Mesenchymal stem cell (in vitro differentiated cells and primary cell): ENCODE measurements around the gene ALKBH4.
A peak's percentile ranks its signal among the peaks of the same experiment; 100 is the strongest.

Experiments
- DNase-seq: peaks from one replicate; pipeline ENCODE4 v3.0.0-alpha.2; 2013
- H2AFZ ChIP-seq: one replicate; pipeline ENCODE4 v1.6.1; 2013; ENCODE audit warnings: low read depth, mild to moderate bottlenecking, control low read depth, inconsistent platforms, low read length, moderate library complexity
- H2AK5ac ChIP-seq: 2 replicates; pipeline ENCODE4 v1.6.1; 2013; ENCODE audit warnings: low read length, moderate library complexity, mild to moderate bottlenecking, inconsistent platforms; ENCODE audit not compliant: severe bottlenecking
- H2BK120ac ChIP-seq: one replicate; pipeline ENCODE4 v1.6.1; 2013; ENCODE audit warnings: low read depth, mild to moderate bottlenecking, inconsistent platforms, low read length, moderate library complexity
- H2BK12ac ChIP-seq, 2 experiments: one replicate each; pipeline ENCODE4 v1.6.1; 2013; ENCODE audit warnings: inconsistent platforms in 2 of 2, low read length in 2 of 2, mild to moderate bottlenecking in 2 of 2, moderate library complexity in 2 of 2, control low read depth in 1 of 2
- H2BK15ac ChIP-seq: one replicate; pipeline ENCODE4 v1.6.1; 2013; ENCODE audit warnings: mild to moderate bottlenecking, low read depth, inconsistent platforms; ENCODE audit not compliant: poor library complexity, severe bottlenecking
- H2BK5ac ChIP-seq: 2 replicates; pipeline ENCODE4 v1.6.1; 2013; ENCODE audit warnings: low read depth, mild to moderate bottlenecking, low read length, control low read depth, inconsistent platforms; ENCODE audit not compliant: poor library complexity, severe bottlenecking
- H3K14ac ChIP-seq, 2 experiments: one replicate each; pipeline ENCODE4 v1.6.1; 2013; ENCODE audit warnings: inconsistent platforms in 2 of 2, low read length in 2 of 2, control low read depth in 1 of 2, mild to moderate bottlenecking in 1 of 2, moderate library complexity in 1 of 2
- H3K18ac ChIP-seq, 2 experiments: one replicate each; pipeline ENCODE4 v1.6.1; 2013; ENCODE audit warnings: inconsistent platforms in 2 of 2, low read length in 2 of 2, control low read depth in 1 of 2, low read depth in 1 of 2, mild to moderate bottlenecking in 1 of 2
- H3K23ac ChIP-seq, 2 experiments: one replicate each; pipeline ENCODE4 v1.6.1; 2013; ENCODE audit warnings: inconsistent platforms in 2 of 2, low read length in 2 of 2, mild to moderate bottlenecking in 2 of 2, moderate library complexity in 2 of 2, control low read depth in 1 of 2
- H3K27ac ChIP-seq: 2 replicates; pipeline ENCODE4 v1.5.1; 2013; ENCODE audit warnings: mild to moderate bottlenecking, moderate library complexity, low read length, control low read depth, inconsistent platforms; ENCODE audit not compliant: poor library complexity, severe bottlenecking
- H3K27me3 ChIP-seq, 2 experiments: 2 replicates each; pipeline versions ENCODE4 v1.6.1 to v1.7.0; 2013; ENCODE audit warnings: low read length in 2 of 2, mild to moderate bottlenecking in 2 of 2, moderate library complexity in 2 of 2, control low read depth in 1 of 2, inconsistent platforms in 1 of 2; ENCODE audit not compliant: control insufficient read depth in 1 of 2, insufficient read depth in 1 of 2
- H3K36me3 ChIP-seq, 2 experiments: 2 replicates each; pipeline versions ENCODE4 v1.6.1 to v1.7.0; 2013; ENCODE audit warnings: low read length in 2 of 2, control low read depth in 1 of 2, inconsistent platforms in 1 of 2, low read depth in 1 of 2, mild to moderate bottlenecking in 1 of 2; ENCODE audit not compliant: insufficient read depth in 2 of 2, control insufficient read depth in 1 of 2
- H3K4ac ChIP-seq, 2 experiments: one replicate each; pipeline ENCODE4 v1.6.1; 2013; ENCODE audit warnings: inconsistent platforms in 2 of 2, low read length in 2 of 2, mild to moderate bottlenecking in 2 of 2, moderate library complexity in 2 of 2, control low read depth in 1 of 2, low read depth in 1 of 2
- H3K4me1 ChIP-seq: 2 replicates; pipeline ENCODE4 v1.6.1; 2013; ENCODE audit warnings: low read depth, low read length, control low read depth; ENCODE audit not compliant: control insufficient read depth, insufficient read depth
- H3K4me2 ChIP-seq: 2 replicates; pipeline ENCODE4 v1.6.1; 2013; ENCODE audit warnings: low read length, mild to moderate bottlenecking, inconsistent platforms; ENCODE audit not compliant: poor library complexity, severe bottlenecking
- H3K4me3 ChIP-seq, 2 experiments: 2 replicates each; pipeline versions ENCODE4 v1.5.1 to v1.7.0; 2013; ENCODE audit warnings: low read length in 2 of 2, mild to moderate bottlenecking in 2 of 2, control low read depth in 1 of 2, low read depth in 1 of 2; ENCODE audit not compliant: insufficient read depth in 1 of 2
- H3K79me1 ChIP-seq: replicated peaks from 2 replicates; pipeline ENCODE4 v1.6.1; 2013; ENCODE audit warnings: mild to moderate bottlenecking, control low read depth, low read length, inconsistent platforms; ENCODE audit not compliant: poor library complexity, severe bottlenecking
- H3K9ac ChIP-seq: 2 replicates; pipeline ENCODE4 v1.7.0; 2013; ENCODE audit warnings: mild to moderate bottlenecking, low read length, moderate library complexity
- H3K9me3 ChIP-seq: 2 replicates; pipeline ENCODE4 v1.7.0; 2013; ENCODE audit warnings: mild to moderate bottlenecking, low read length; ENCODE audit not compliant: control insufficient read depth
- H4K8ac ChIP-seq: one replicate; pipeline ENCODE4 v1.6.1; 2013; ENCODE audit warnings: inconsistent platforms, mild to moderate bottlenecking, low read length, moderate library complexity
- H4K91ac ChIP-seq: one replicate; pipeline ENCODE4 v1.6.1; 2013; ENCODE audit warnings: mild to moderate bottlenecking, low read length, inconsistent platforms
- WGBS: methylation state at CpG from one replicate; pipeline ENCODE4 v1.1.7; 2013; ENCODE audit warnings: mixed read lengths; 5-methylcytosine and 5-hydroxymethylcytosine counted together

Gene ALKBH4

DNA sequence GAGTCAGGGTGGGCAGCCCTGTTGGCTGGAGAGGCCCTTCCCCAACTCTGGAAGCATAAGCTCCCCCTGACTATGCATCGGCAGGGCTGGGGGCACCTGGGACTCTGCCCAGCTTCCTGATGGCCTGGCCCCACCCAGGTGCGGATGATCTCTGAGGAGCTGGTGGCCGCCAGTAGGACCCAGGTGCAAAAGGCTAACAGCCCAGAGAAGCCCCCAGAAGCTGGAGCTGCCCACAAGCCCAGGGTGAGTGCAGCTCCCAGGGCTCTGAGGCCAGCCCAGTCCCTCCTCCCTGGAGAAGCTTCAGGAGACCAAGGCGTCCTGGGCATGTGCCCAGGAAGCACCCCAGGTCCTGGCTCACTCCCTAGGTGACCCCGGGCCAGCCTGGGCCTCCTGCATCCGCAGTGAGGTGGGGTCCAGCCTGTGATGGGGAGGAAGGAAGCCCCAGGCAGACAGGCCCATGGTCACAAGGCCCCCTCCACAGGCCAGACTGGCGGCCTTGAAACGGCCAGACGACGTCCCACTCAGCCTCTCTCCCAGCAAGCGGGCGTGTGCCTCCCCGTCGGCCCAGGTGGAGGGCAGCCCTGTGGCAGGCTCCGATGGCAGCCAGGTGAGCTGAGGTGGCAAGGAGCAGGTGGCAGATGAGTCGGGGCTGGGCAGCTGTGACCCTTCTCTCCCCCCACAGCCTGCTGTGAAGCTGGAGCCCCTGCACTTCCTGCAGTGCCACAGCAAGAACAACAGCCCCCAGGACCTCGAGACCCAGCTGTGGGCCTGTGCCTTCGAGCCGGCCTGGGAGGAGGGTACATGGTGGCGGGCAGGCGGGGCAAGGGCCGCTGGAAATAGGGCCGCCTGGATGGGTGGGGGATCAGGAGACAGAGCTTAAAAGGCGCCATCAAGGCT lies 3.2 kb upstream of the ALKBH4 start:
- H3K4me2 ChIP-seq, result no peak overlapping the region
- DNase-seq, result no peak
- no peak overlapping the region for H2AFZ ChIP-seq
- no peak overlapping the region for H3K23ac ChIP-seq
- H3K9me3 ChIP-seq, result no peaks in the 10 kb centered on the region
- no peak overlapping the region for H2AK5ac ChIP-seq
- H2BK15ac ChIP-seq, result no peak overlapping the region
- no peak overlapping the region for H3K4me3 ChIP-seq
- peaks cover 30% of the 10 kb centered on the region for H3K4me1 ChIP-seq
- H3K14ac ChIP-seq, result no peak overlapping the region
- H3K27me3 ChIP-seq, result no peaks in the 10 kb centered on the region
- no peak overlapping the region for H3K4ac ChIP-seq
- H3K9ac ChIP-seq, result no peak overlapping the region
- no peak overlapping the region for H4K91ac ChIP-seq
- peaks cover 42% of the 10 kb centered on the region for H3K79me1 ChIP-seq
- peaks cover 18 to 56% of the 10 kb centered on the region in 2 experiments for H3K36me3 ChIP-seq
- H3K18ac ChIP-seq, result no peak overlapping the region
- WGBS, result 97% methylated on average over 23 of the region's 24 CpGs
- H2BK120ac ChIP-seq, result no peak overlapping the region
- no peak overlapping the region for H2BK5ac ChIP-seq
- no peak overlapping the region for H3K27ac ChIP-seq
- H2BK12ac ChIP-seq, result no peak overlapping the region
- no peak overlapping the region for H4K8ac ChIP-seq

GRCh38 chr7:102466097-102466496 lies 1.4 kb upstream of the ALKBH4 start:
- WGBS, result 94% methylated on average over 7 of the region's 7 CpGs
- H3K9ac ChIP-seq, result peak overlapping the region; percentile 99
- H3K4me2 ChIP-seq, result no peak overlapping the region
- H3K18ac ChIP-seq, result no peak overlapping the region
- H3K27ac ChIP-seq, result no peak overlapping the region
- H3K14ac ChIP-seq, result no peak overlapping the region
- H2AK5ac ChIP-seq, result no peak overlapping the region
- peaks cover 16 to 47% of the 10 kb centered on the region in 2 experiments for H3K36me3 ChIP-seq
- H4K8ac ChIP-seq, result no peak overlapping the region
- H3K9me3 ChIP-seq, result no peaks in the 10 kb centered on the region
- H3K4ac ChIP-seq, result no peak overlapping the region
- H2BK12ac ChIP-seq, result no peak overlapping the region
- no peak overlapping the region for H4K91ac ChIP-seq
- peaks cover 25% of the 10 kb centered on the region for H3K4me1 ChIP-seq
- no peak overlapping the region for H2BK120ac ChIP-seq
- H2BK5ac ChIP-seq, result no peak overlapping the region
- H2AFZ ChIP-seq, result no peak overlapping the region
- DNase-seq, result no peak
- no peak overlapping the region for H2BK15ac ChIP-seq
- no peaks in the 10 kb centered on the region for H3K27me3 ChIP-seq
- H3K79me1 ChIP-seq, result peaks cover 44% of the 10 kb centered on the region
- no peak overlapping the region for H3K23ac ChIP-seq
- peak overlapping the region in 1 of 2 experiments; percentile 100 for H3K4me3 ChIP-seq

- Histone ChIP-seq H2BK15ac (peak overlapping the region; percentile 74), H3K4me1 (peaks cover 25% of the 10 kb centered on the region), H3K9me3 (no peaks in the 10 kb centered on the region), H3K27me3 (no peaks in the 10 kb centered on the region), H3K4me2 (peak overlapping the region; percentile 82), H2BK12ac (peak overlapping the region; percentile 61 to 83), H3K18ac (peak overlapping the region; percentile 96 to 99), H2BK120ac (peak overlapping the region; percentile 44), H4K8ac (peak overlapping the region; percentile 99), H3K79me1 (peaks cover 50% of the 10 kb centered on the region), H3K27ac (peak overlapping the region; percentile 39), H2AFZ (peak overlapping the region; percentile 99), H3K14ac (peak overlapping the region in 1 of 2 experiments; percentile 97), H3K4me3 (peak overlapping the region; percentile 99 to 100), H3K9ac (peak overlapping the region; percentile 99), H2BK5ac (no peak overlapping the region), H3K36me3 (peaks cover 11 to 45% of the 10 kb centered on the region in 2 experiments), H3K23ac (peak overlapping the region in 1 of 2 experiments; percentile 98), H4K91ac (peak overlapping the region; percentile 95), H3K4ac (peak overlapping the region; percentile 95 to 96), H2AK5ac (peak overlapping the region; percentile 71)
- 25% methylated on average over 24 of the region's 24 CpGs for WGBS
- peak; percentile 25 for DNase-seq
Measured at GRCh38 chr7:102463841-102464576, 654 bp downstream of the ALKBH4 start.

DNA sequence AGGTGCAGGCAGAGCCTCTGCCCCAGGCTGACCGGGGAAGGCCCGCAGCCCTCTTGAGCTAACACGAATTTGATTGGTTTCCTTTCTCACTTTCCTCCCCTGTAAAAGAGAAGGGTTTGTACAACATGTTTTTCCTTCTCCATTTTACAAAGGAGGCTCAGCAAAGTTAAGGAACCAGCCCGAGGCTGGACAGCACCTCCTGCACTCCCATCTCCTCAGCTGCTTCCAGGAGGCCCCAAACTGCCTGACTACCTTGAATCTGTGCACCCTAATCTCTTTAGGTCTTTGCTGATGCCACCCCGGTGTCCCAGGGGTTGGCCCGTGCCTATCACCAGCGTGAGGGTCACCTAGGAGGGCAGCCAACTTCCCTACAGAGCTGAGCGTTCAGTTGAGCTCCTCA lies 4.2 kb downstream of the ALKBH4 start:
- Histone ChIP-seq H3K79me1 (peaks cover 38% of the 10 kb centered on the region), H2BK120ac (no peak overlapping the region), H4K91ac (no peak overlapping the region), H2BK5ac (no peak overlapping the region), H2BK12ac (no peak overlapping the region), H2BK15ac (no peak overlapping the region), H3K4me1 (peaks cover 9% of the 10 kb centered on the region), H3K18ac (no peak overlapping the region), H3K23ac (no peak overlapping the region), H3K14ac (no peak overlapping the region), H2AK5ac (no peak overlapping the region), H3K9me3 (no peaks in the 10 kb centered on the region), H4K8ac (no peak overlapping the region), H3K27me3 (no peaks in the 10 kb centered on the region), H3K4ac (no peak overlapping the region), H3K4me3 (no peak overlapping the region), H3K4me2 (no peak overlapping the region), H3K36me3 (peaks cover 36 to 52% of the 10 kb centered on the region in 2 experiments), H2AFZ (no peak overlapping the region), H3K27ac (no peak overlapping the region), H3K9ac (no peak overlapping the region)
- no peak for DNase-seq
- WGBS, result 98% methylated on average over 8 of the region's 8 CpGs
